Astrocyte (in vitro differentiated cells and primary cell): ENCODE results near the gene NFU1.

ENCODE experiments used
- EZH2 ChIP-seq: IDR thresholded peaks from 2 replicates; pipeline ENCODE4 v1.6.1; 2012; ENCODE audit warnings: mild to moderate bottlenecking, low read length, inconsistent platforms; ENCODE audit not compliant: insufficient read depth
- TF ChIP-seq, protein P1 (sequence below): IDR thresholded peaks from 2 replicates; pipeline ENCODE4 v1.5.1; 2011; ENCODE audit warnings: low read depth, mild to moderate bottlenecking, inconsistent platforms, low read length, moderate library complexity; ENCODE audit not compliant: insufficient read depth

DNA sequence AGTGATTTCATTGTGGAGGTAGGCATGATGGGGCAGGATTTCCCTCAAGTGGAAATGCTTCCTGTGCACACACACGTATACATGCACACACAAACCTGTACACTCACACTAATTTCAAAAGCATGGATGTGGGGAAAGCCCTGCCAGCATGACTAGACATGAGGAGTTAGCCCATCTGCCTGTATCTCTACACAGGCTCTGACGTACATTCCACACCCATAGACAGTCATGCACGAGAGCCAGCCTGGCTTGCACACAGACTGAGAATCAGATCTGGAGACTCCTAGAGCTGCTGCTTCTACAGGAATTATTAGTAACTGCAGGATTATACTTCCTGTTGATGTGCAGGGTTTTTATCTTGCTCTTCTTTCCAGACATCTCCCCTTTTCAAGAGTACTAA, 27.3 kb upstream of the NFU1 start:
- TF ChIP-seq, protein P1, sequence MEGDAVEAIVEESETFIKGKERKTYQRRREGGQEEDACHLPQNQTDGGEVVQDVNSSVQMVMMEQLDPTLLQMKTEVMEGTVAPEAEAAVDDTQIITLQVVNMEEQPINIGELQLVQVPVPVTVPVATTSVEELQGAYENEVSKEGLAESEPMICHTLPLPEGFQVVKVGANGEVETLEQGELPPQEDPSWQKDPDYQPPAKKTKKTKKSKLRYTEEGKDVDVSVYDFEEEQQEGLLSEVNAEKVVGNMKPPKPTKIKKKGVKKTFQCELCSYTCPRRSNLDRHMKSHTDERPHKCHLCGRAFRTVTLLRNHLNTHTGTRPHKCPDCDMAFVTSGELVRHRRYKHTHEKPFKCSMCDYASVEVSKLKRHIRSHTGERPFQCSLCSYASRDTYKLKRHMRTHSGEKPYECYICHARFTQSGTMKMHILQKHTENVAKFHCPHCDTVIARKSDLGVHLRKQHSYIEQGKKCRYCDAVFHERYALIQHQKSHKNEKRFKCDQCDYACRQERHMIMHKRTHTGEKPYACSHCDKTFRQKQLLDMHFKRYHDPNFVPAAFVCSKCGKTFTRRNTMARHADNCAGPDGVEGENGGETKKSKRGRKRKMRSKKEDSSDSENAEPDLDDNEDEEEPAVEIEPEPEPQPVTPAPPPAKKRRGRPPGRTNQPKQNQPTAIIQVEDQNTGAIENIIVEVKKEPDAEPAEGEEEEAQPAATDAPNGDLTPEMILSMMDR: no peak
- no peak for TF ChIP-seq EZH2
